ENCODE data around the gene HAPSTR1. TPM values are rescaled to one million over a fixed set of nuclear protein-coding genes. Genes with fewer than 3 reads are reported as not detected.

Gene HAPSTR1
- total and polyA plus RNA-seq, 2 of the 13 experiments (the other 11 are each of a cell fraction or from before 2014, with no cell fraction given): 25.2 to 83.2 TPM

DNA sequence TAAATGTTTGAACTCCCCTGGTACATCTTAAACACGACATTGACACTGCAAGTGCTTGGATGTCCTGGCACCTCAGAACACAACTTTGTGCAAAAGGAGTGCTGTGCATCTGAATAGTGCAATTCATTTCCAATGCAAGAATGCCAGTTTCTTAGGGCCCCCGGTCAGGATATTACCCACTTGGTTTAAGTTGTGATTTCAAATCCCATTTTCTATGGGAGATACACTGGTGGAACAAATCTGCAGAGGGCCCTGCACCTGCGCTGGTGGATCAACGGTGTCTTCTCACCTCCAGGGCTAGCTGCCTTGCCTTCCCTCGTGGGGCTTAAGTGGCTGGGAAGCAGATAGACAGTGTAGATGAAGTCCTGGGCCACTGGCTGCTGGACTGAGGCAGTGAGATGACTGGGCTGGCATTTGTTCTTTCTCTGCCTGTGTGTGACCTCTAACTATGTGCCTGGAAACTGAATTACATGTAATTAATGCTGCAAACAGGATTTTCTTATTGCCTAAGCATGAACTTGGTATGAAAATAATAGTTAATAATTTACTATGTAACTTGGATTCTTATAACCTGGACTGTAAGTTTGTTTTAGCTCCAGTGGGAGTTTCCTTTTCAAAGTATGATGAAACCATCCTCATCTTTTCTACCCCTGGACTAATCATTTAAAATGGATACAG is 20.9 kb downstream of the HAPSTR1 start (continued):
- TF ChIP-seq, protein P1, sequence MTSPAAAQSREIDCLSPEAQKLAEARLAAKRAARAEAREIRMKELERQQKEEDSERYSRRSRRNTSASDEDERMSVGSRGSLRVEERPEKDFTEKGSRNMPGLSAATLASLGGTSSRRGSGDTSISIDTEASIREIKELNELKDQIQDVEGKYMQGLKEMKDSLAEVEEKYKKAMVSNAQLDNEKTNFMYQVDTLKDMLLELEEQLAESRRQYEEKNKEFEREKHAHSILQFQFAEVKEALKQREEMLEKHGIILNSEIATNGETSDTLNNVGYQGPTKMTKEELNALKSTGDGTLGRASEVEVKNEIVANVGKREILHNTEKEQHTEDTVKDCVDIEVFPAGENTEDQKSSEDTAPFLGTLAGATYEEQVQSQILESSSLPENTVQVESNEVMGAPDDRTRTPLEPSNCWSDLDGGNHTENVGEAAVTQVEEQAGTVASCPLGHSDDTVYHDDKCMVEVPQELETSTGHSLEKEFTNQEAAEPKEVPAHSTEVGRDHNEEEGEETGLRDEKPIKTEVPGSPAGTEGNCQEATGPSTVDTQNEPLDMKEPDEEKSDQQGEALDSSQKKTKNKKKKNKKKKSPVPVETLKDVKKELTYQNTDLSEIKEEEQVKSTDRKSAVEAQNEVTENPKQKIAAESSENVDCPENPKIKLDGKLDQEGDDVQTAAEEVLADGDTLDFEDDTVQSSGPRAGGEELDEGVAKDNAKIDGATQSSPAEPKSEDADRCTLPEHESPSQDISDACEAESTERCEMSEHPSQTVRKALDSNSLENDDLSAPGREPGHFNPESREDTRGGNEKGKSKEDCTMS (CRISPR knock-in tag; conservative IDR thresholded peaks at IDR 0.05): no peak
- TF ChIP-seq ZC3H13 (CRISPR knock-in tag; IDR thresholded peaks at IDR 0.05): no peak
- TF ChIP-seq, protein P2, sequence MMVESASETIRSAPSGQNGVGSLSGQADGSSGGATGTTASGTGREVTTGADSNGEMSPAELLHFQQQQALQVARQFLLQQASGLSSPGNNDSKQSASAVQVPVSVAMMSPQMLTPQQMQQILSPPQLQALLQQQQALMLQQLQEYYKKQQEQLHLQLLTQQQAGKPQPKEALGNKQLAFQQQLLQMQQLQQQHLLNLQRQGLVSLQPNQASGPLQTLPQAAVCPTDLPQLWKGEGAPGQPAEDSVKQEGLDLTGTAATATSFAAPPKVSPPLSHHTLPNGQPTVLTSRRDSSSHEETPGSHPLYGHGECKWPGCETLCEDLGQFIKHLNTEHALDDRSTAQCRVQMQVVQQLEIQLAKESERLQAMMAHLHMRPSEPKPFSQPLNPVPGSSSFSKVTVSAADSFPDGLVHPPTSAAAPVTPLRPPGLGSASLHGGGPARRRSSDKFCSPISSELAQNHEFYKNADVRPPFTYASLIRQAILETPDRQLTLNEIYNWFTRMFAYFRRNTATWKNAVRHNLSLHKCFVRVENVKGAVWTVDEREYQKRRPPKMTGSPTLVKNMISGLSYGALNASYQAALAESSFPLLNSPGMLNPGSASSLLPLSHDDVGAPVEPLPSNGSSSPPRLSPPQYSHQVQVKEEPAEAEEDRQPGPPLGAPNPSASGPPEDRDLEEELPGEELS (CRISPR knock-in tag; IDR thresholded peaks at IDR 0.05): no peak
- TF ChIP-seq, protein P3, sequence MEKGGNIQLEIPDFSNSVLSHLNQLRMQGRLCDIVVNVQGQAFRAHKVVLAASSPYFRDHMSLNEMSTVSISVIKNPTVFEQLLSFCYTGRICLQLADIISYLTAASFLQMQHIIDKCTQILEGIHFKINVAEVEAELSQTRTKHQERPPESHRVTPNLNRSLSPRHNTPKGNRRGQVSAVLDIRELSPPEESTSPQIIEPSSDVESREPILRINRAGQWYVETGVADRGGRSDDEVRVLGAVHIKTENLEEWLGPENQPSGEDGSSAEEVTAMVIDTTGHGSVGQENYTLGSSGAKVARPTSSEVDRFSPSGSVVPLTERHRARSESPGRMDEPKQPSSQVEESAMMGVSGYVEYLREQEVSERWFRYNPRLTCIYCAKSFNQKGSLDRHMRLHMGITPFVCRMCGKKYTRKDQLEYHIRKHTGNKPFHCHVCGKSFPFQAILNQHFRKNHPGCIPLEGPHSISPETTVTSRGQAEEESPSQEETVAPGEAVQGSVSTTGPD (CRISPR knock-in tag; IDR thresholded peaks at IDR 0.05): no peak
- TF ChIP-seq, protein P4, sequence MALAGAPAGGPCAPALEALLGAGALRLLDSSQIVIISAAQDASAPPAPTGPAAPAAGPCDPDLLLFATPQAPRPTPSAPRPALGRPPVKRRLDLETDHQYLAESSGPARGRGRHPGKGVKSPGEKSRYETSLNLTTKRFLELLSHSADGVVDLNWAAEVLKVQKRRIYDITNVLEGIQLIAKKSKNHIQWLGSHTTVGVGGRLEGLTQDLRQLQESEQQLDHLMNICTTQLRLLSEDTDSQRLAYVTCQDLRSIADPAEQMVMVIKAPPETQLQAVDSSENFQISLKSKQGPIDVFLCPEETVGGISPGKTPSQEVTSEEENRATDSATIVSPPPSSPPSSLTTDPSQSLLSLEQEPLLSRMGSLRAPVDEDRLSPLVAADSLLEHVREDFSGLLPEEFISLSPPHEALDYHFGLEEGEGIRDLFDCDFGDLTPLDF (CRISPR knock-in tag; IDR thresholded peaks at IDR 0.05): no peak
- TF ChIP-seq, protein P5, sequence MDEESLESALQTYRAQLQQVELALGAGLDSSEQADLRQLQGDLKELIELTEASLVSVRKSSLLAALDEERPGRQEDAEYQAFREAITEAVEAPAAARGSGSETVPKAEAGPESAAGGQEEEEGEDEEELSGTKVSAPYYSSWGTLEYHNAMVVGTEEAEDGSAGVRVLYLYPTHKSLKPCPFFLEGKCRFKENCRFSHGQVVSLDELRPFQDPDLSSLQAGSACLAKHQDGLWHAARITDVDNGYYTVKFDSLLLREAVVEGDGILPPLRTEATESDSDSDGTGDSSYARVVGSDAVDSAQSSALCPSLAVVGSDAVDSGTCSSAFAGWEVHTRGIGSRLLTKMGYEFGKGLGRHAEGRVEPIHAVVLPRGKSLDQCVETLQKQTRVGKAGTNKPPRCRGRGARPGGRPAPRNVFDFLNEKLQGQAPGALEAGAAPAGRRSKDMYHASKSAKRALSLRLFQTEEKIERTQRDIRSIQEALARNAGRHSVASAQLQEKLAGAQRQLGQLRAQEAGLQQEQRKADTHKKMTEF (CRISPR knock-in tag; IDR thresholded peaks at IDR 0.05): no peak
- TF ChIP-seq HOXA9 (CRISPR knock-in tag; IDR thresholded peaks at IDR 0.05; ENCODE audit: borderline replicate concordance): no peak
- TF ChIP-seq ZNF607 (CRISPR knock-in tag; IDR thresholded peaks at IDR 0.05; ENCODE audit: borderline replicate concordance): no peak
- no peak for TF ChIP-seq ZNF7 (CRISPR knock-in tag; IDR thresholded peaks at IDR 0.05)
- TF ChIP-seq, protein P6, sequence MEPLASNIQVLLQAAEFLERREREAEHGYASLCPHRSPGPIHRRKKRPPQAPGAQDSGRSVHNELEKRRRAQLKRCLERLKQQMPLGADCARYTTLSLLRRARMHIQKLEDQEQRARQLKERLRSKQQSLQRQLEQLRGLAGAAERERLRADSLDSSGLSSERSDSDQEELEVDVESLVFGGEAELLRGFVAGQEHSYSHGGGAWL (CRISPR knock-in tag; IDR thresholded peaks at IDR 0.05): peak; percentile 33; the same call in 1 of the 2 replicates
- TF ChIP-seq PCBP1 (IDR thresholded peaks at IDR 0.05; ENCODE audit: borderline replicate concordance, low read depth, low read length): no peak
- peak; percentile 37; the same call in 1 of the 2 replicates for TF ChIP-seq KMT2A (CRISPR knock-in tag; IDR thresholded peaks at IDR 0.05)
- TF ChIP-seq MAZ (IDR thresholded peaks at IDR 0.05; ENCODE audit: borderline replicate concordance, low read depth, low read length): no peak
- no peak for TF ChIP-seq MAZ (CRISPR knock-in tag; IDR thresholded peaks at IDR 0.05; ENCODE audit: low read depth)
- no peak for TF ChIP-seq REXO4 (CRISPR knock-in tag; IDR thresholded peaks at IDR 0.05; ENCODE audit: borderline replicate concordance)
- peak; percentile 35; the same call in 1 of the 2 replicates for TF ChIP-seq ZNF547 (CRISPR knock-in tag; IDR thresholded peaks at IDR 0.05)
- TF ChIP-seq, protein P7, sequence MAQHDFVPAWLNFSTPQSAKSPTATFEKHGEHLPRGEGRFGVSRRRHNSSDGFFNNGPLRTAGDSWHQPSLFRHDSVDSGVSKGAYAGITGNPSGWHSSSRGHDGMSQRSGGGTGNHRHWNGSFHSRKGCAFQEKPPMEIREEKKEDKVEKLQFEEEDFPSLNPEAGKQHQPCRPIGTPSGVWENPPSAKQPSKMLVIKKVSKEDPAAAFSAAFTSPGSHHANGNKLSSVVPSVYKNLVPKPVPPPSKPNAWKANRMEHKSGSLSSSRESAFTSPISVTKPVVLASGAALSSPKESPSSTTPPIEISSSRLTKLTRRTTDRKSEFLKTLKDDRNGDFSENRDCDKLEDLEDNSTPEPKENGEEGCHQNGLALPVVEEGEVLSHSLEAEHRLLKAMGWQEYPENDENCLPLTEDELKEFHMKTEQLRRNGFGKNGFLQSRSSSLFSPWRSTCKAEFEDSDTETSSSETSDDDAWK (CRISPR knock-in tag; IDR thresholded peaks at IDR 0.05): no peak
- no peak for TF ChIP-seq ZNF773 (CRISPR knock-in tag; IDR thresholded peaks at IDR 0.05; ENCODE audit: borderline replicate concordance)
